NCI-H1092 (cell line): ENCODE data around the gene CPNE9.

Source experiments
- DNase-seq: peaks from one replicate; lab custom pipeline; 2025; lab: John Stamatoyannopoulos, UW

CPNE9 gene

GRCh38 chr3:9779075-9779593 is 75.5 kb downstream of the CPNE9 start:
- DNase-seq = no peak
